Calu3 (cell line): Measurements from ENCODE around the gene RASA2. TPM values are rescaled to one million over a fixed set of nuclear protein-coding genes. Genes with fewer than 3 reads are reported as not detected.

Source experiments
- BruUV-seq: library from RNA; stranded (reverse); fragments of 400-500 nt; replicated peaks from 2 replicates; lab custom pipeline; 2021; lab: Mats Ljungman, UMichigan
- CTCF ChIA-PET: fragments of 300-600 bp; sonication (Branson Sonifier 250); formaldehyde crosslinking; loops from one replicate; lab custom pipeline; 2022; ENCODE audit warnings: antibody characterized with exemption; lab: Charles Lee
- DNase-seq: peaks from one replicate; pipeline ENCODE4 v3.0.0; 2022
- H3K27ac Mint-ChIP-seq: one replicate; pipeline ENCODE4 v1.8.0; 2022; ENCODE audit warnings: mixed read lengths; ENCODE audit not compliant: unreplicated experiment
- H3K27me3 Mint-ChIP-seq: one replicate; pipeline ENCODE4 v1.8.0; 2022; ENCODE audit warnings: mixed read lengths; ENCODE audit not compliant: unreplicated experiment
- H3K36me3 Mint-ChIP-seq: one replicate; pipeline ENCODE4 v1.8.0; 2022; ENCODE audit warnings: mild to moderate bottlenecking, moderate library complexity, mixed read lengths; ENCODE audit not compliant: insufficient read depth, unreplicated experiment
- H3K4me1 Mint-ChIP-seq: one replicate; pipeline ENCODE4 v1.8.0; 2022; ENCODE audit warnings: mild to moderate bottlenecking, low read depth, mixed read lengths; ENCODE audit not compliant: unreplicated experiment
- H3K4me3 Mint-ChIP-seq: one replicate; pipeline ENCODE4 v1.8.0; 2022; ENCODE audit warnings: mild to moderate bottlenecking, low read depth, moderate library complexity, mixed read lengths; ENCODE audit not compliant: unreplicated experiment
- H3K9me3 Mint-ChIP-seq: one replicate; pipeline ENCODE4 v1.8.0; 2022; ENCODE audit warnings: low read depth, mixed read lengths; ENCODE audit not compliant: unreplicated experiment
- CTCF ChIP-seq: fragments of 200-600 bp; IDR thresholded peaks from one replicate; pipeline ENCODE4 v1.8.0; 2022; ENCODE audit warnings: antibody characterized with exemption; ENCODE audit not compliant: unreplicated experiment
- intact Hi-C: fragments of 100-400 bp; cut with micrococcal nuclease; formaldehyde crosslinking; loops from one replicate; pipeline ENCODE4 v1.10.0; 2022; ENCODE audit not compliant: unreplicated experiment
- total RNA-seq: library from RNA; stranded (reverse); gene quantifications from 2 replicates; pipeline ENCODE4 v1.2.3, GENCODE V29; 2022

The RASA2 gene
- total RNA-seq, 1 experiment from 2014 or later, result 37.4 TPM

GRCh38 chr3:141575879-141576743 is 89.3 kb downstream of the RASA2 start:
- Mint-ChIP-seq H3K27me3 (no peaks in the 10 kb centered on the region), H3K4me3 (no peak overlapping the region), H3K36me3 (peaks cover 35% of the 10 kb centered on the region), H3K9me3 (no peaks in the 10 kb centered on the region), H3K27ac (no peak overlapping the region), H3K4me1 (no peaks in the 10 kb centered on the region)
- BruUV-seq, result no TSS peak
- no peak for DNase-seq
- intact Hi-C loops, result loop anchor here (1.0 to 2.0 kb wide), 3 partner anchors 162 to 423 kb away; partner anchors contain the start of gene RNF7
- CTCF ChIA-PET, result no interaction called here
- peak; percentile 39 for TF ChIP-seq CTCF

DNA sequence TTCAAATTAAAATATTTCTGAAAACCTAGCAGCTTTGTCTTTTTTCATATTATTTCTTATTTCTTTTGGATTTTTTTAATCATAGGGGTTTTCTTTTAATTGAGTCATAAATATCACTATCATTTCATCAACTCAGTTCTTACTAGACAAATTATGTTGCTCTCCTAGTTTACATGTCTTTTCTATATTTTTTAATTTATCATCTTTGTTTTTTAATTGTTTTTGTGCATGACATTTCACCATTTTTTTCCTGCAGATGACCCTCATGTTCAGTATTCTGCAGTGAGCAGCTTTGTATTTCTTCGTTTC is 89.9 kb downstream of the RASA2 start:
- intact Hi-C loops, result loop anchor here (1.0 to 2.0 kb wide), 3 partner anchors 162 to 422 kb away; partner anchors contain the start of gene RNF7
- Mint-ChIP-seq H3K27ac (no peak overlapping the region), H3K4me1 (no peaks in the 10 kb centered on the region), H3K4me3 (no peak overlapping the region), H3K27me3 (no peaks in the 10 kb centered on the region), H3K36me3 (peaks cover 39% of the 10 kb centered on the region), H3K9me3 (no peaks in the 10 kb centered on the region)
- CTCF ChIA-PET, result no interaction called here
- DNase-seq, result no peak
- no peak for TF ChIP-seq CTCF
- BruUV-seq, result no TSS peak

GRCh38 chr3:141578202-141578973 is 91.6 kb downstream of the RASA2 start:
- intact Hi-C loops, result loop anchor here (2.0 kb wide), 1 partner anchor 296 kb away; no protein-coding TSS in a partner anchor
- no TSS peak for BruUV-seq
- no peak overlapping the region for H3K4me3 Mint-ChIP-seq
- CTCF ChIA-PET, result no interaction called here
- no peaks in the 10 kb centered on the region for H3K4me1 Mint-ChIP-seq
- no peaks in the 10 kb centered on the region for H3K9me3 Mint-ChIP-seq
- TF ChIP-seq CTCF, result no peak
- H3K36me3 Mint-ChIP-seq, result peaks cover 46% of the 10 kb centered on the region
- no peaks in the 10 kb centered on the region for H3K27me3 Mint-ChIP-seq
- H3K27ac Mint-ChIP-seq, result no peak overlapping the region
- DNase-seq, result no peak

DNA sequence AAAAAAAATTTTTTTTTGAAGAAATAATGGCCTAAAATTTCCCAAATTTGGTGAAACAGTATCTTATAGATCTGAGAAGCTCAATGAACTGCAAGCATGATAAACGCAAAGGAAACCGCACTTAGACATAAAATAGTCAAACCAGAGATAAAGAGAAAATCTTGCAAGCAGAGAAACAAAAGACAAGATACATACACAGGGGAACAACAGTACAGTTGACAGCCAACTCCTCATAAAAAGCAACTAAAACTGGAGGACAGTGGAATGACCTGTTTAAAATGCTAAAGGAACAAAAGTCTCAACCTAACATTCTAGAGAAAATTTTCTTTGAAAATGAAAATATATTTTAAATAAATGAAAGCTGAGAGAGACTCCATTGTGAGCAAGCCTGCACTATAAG is 107.5 kb downstream of the RASA2 start:
- no TSS peak for BruUV-seq
- no peak for DNase-seq
- H3K36me3 Mint-ChIP-seq, result peaks cover 36% of the 10 kb centered on the region
- H3K9me3 Mint-ChIP-seq, result no peaks in the 10 kb centered on the region
- H3K27me3 Mint-ChIP-seq, result no peaks in the 10 kb centered on the region
- H3K4me3 Mint-ChIP-seq, result no peak overlapping the region
- CTCF ChIA-PET, result no interaction called here
- TF ChIP-seq CTCF, result no peak
- H3K4me1 Mint-ChIP-seq, result no peaks in the 10 kb centered on the region
- no peak overlapping the region for H3K27ac Mint-ChIP-seq
- intact Hi-C loops, result no loop called here
